ENCODE data around the gene STAT3. TPM values are rescaled to one million over a fixed set of nuclear protein-coding genes. Genes with fewer than 3 reads are reported as not detected.

Gene STAT3
- total and polyA plus RNA-seq, 9 of the 15 experiments (the other 6 are each of a cell fraction or from before 2014, with no cell fraction given): 90.0 to 179 (median 114) TPM

DNA sequence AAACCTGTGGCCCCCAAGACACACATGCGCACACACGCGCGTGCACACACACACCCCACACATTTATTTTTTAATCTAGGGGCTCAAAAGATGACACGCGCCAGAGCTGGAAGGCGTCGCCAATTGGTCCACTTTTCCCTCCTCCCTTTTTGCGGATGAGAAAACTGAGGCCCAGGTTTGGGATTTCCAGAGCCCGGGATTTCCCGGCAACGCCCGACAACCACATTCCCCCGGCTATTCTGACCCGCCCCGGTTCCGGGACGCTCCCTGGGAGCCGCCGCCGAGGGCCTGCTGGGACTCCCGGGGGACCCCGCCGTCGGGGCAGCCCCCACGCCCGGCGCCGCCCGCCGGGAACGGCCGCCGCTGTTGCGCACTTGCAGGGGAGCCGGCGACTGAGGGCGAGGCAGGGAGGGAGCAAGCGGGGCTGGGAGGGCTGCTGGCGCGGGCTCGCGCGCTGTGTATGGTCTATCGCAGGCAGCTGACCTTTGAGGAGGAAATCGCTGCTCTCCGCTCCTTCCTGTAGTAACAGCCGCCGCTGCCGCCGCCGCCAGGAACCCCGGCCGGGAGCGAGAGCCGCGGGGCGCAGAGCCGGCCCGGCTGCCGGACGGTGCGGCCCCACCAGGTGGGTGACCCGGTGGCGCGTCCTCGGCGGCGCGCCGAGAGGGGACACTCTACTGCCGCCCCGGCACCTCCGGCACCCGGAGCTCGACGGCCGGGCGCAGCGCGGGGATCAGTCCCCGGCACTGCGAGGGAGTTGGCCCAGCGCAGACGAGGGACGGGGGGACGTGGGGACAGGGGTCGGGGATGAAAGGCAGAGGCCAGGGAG, 100.1 kb downstream of the STAT3 start, which contains the start of gene STAT5A (continued):
- TF ChIP-seq GTF2E2 (tag; IDR thresholded peaks at IDR 0.05) (no peak), HDAC8 (tag; IDR thresholded peaks at IDR 0.05) (no peak), CC2D1A (IDR thresholded peaks at IDR 0.05) (no peak), ZNF766 (CRISPR knock-in tag; conservative IDR thresholded peaks at IDR 0.05) (no peak; the same call in 1 of the 2 replicates), ZNF184 (CRISPR knock-in tag; IDR thresholded peaks at IDR 0.05) (no peak), BCL6 (CRISPR knock-in tag; IDR thresholded peaks at IDR 0.05) (no peak), ZNF785 (CRISPR knock-in tag; IDR thresholded peaks at IDR 0.05) (no peak), KAT2B (IDR thresholded peaks at IDR 0.05; ENCODE audit: low read depth, low read length) (no peak), CBX5 (IDR thresholded peaks at IDR 0.05; ENCODE audit: borderline replicate concordance, low read depth) (no peak), SMAD4 (CRISPR knock-in tag; conservative IDR thresholded peaks at IDR 0.05) (peak; percentile 81), ATF7 (IDR thresholded peaks at IDR 0.05) (no peak), GATA2 (CRISPR knock-in tag; IDR thresholded peaks at IDR 0.05) (no peak), CHD4 (IDR thresholded peaks at IDR 0.05; ENCODE audit: insufficient read depth, insufficient replicate concordance, low read depth, low read length, poor library complexity, severe bottlenecking) (no peak), FOXJ3 (CRISPR knock-in tag; IDR thresholded peaks at IDR 0.05) (no peak), LEF1 (IDR thresholded peaks at IDR 0.05) (no peak), CAMTA2 (CRISPR knock-in tag; conservative IDR thresholded peaks at IDR 0.05) (no peak), ZNF830 (CRISPR knock-in tag; IDR thresholded peaks at IDR 0.05) (no peak), MAZ (CRISPR knock-in tag; conservative IDR thresholded peaks at IDR 0.05 in 1 of 2, IDR thresholded peaks at IDR 0.05 in 1 of 2) (peak in 1 of 2 experiments; percentile 48; a peak in 3 of 4 replicates), U2AF2 (optimal IDR thresholded peaks at IDR 0.05; ENCODE audit: low read depth, low read length) (no peak), BRD9 (IDR thresholded peaks at IDR 0.05; ENCODE audit: low read depth, partially characterized antibody) (peak; percentile 57), ZFPM2 (CRISPR knock-in tag; IDR thresholded peaks at IDR 0.05) (no peak), HOMEZ (CRISPR knock-in tag; IDR thresholded peaks at IDR 0.05) (no peak), THAP7 (CRISPR knock-in tag; IDR thresholded peaks at IDR 0.05) (no peak), ZFX (CRISPR knock-in tag; IDR thresholded peaks at IDR 0.05) (no peak)
- TF ChIP-seq, protein P1, sequence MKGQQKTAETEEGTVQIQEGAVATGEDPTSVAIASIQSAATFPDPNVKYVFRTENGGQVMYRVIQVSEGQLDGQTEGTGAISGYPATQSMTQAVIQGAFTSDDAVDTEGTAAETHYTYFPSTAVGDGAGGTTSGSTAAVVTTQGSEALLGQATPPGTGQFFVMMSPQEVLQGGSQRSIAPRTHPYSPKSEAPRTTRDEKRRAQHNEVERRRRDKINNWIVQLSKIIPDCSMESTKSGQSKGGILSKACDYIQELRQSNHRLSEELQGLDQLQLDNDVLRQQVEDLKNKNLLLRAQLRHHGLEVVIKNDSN (CRISPR knock-in tag; IDR thresholded peaks at IDR 0.05): peak; percentile 43; the same call in 1 of the 2 replicates
- TF ChIP-seq, protein P2, sequence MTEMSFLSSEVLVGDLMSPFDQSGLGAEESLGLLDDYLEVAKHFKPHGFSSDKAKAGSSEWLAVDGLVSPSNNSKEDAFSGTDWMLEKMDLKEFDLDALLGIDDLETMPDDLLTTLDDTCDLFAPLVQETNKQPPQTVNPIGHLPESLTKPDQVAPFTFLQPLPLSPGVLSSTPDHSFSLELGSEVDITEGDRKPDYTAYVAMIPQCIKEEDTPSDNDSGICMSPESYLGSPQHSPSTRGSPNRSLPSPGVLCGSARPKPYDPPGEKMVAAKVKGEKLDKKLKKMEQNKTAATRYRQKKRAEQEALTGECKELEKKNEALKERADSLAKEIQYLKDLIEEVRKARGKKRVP (CRISPR knock-in tag; IDR thresholded peaks at IDR 0.05): no peak
- TF ChIP-seq, protein P3, sequence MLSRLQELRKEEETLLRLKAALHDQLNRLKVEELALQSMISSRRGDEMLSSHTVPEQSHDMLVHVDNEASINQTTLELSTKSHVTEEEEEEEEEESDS (CRISPR knock-in tag; IDR thresholded peaks at IDR 0.05): no peak
